Bone marrow (tissue), 2 donors: ENCODE data around the gene SULT4A1.

Experiments used
- DNase-seq, 2 donors: peaks; one replicate each; lab custom pipeline; 2025; lab: John Stamatoyannopoulos, UW

Gene SULT4A1

GRCh38 chr22:43802897-43803495 is 59.3 kb downstream of the SULT4A1 start:
- DNase-seq: no peak

DNA sequence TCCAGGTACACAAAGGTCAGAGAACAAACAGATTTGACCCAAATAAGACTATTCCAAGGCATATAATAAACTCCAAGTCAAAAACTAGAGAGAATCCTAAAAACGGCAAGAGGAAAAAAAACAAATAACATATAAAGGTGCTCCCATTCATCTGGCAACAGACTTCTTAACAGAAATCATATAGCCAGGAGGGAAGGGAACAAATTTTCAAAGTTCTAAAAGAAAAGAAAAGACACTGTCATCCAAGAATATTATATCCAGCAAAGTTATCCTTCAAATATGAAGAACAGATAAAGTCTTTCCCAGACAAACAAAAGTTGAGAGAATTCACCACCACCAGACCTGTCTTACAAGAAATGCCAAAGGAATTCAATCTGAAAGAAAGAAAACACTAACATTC is 61.3 kb downstream of the SULT4A1 start:
- no peak for DNase-seq

DNA sequence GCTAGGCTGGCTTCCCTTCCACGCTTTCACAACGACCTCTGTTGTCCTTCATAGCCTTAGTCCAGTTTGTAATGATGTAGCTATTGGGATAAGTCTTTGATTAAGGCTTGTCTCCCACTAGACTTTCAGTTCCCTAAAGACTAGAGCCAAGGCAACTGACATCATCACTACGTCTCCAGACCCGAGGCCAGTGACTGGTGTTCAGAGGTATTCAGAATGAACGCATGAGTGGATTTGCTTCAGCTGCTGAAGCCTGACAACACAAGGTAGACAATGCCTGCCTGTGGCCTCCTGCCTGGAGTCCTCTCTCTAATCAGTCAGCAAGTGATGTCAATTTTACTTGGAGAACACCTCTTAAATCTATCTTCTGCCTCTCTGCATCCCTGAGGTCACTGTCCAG is 63.8 kb downstream of the SULT4A1 start:
- DNase-seq: no peak

GRCh38 chr22:43796567-43796966 is 65.7 kb downstream of the SULT4A1 start:
- DNase-seq: no peak

GRCh38 chr22:43795320-43795719 is 67.0 kb downstream of the SULT4A1 start:
- no peak for DNase-seq

GRCh38 chr22:43792905-43793304 is 69.4 kb downstream of the SULT4A1 start:
- no peak for DNase-seq

GRCh38 chr22:43789452-43789851 is 72.9 kb downstream of the SULT4A1 start:
- no peak for DNase-seq

- no peak for DNase-seq
Observed at GRCh38 chr22:43783777-43784176, 78.5 kb downstream of the SULT4A1 start.

DNA sequence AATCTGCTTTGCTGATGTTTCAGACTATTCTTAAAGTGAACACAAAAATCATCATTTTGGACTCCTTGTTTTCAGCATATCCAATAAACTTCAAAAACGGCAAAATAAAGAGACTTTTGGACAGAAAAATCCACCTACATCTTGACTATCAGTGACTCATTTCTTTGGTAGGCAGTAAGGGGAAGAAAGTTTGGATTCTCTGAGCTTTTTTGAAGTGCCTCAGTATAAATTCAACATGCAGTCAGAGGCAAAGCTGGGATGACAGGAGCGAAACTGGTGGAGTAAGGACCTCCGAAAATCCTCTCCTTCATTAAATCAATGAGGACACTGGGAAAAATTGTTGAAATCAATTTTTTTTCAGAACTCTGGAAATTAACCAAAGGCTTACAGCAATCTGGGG is 79.9 kb downstream of the SULT4A1 start:
- no peak for DNase-seq

DNA sequence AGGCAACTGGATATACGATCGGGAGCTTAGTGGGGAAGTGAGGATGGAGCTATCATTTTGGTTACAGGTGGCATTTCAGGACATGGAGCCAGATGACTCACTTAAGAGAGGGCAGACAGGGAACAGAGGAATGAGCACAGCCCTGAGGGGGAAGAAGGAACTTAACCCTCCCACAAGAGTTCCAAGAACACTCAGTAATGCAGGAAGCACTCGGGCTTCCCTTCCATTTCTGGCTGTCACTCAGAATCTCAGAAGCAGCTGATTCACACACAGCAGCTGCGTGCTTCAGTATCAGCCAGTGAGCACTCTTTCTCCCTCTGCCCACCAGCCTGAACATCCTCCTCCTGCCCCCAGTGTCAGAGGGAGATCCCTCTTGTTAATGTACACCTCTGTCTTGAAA is 85.0 kb downstream of the SULT4A1 start:
- no peak for DNase-seq

- no peak for DNase-seq
Observed at GRCh38 chr22:43776081-43776670, 86.1 kb downstream of the SULT4A1 start.
